SK-N-SH (cell line): ENCODE measurements around the gene IL11RA.

Experiments used
- CTCF ChIP-seq: fragments of 200-600 bp; sonication (generic); IDR thresholded peaks from 2 replicates; pipeline ENCODE4 v1.6.1; 2017; ENCODE audit warnings: antibody characterized with exemption, mild to moderate bottlenecking, moderate library complexity
- EP300 ChIP-seq, 2 experiments: IDR thresholded peaks; 2 replicates each; pipeline versions ENCODE4 v1.4.0 to v1.6.1; 2012; ENCODE audit warnings: borderline replicate concordance in 1 of 2, low read depth in 1 of 2, low read length in 1 of 2
- EZH2phosphoT487 ChIP-seq: fragments of 200-600 bp; sonication (generic); IDR thresholded peaks from 2 replicates; pipeline ENCODE4 v1.6.1; 2017; ENCODE audit warnings: low read depth, mixed run types, mild to moderate bottlenecking, antibody characterized with exemption, moderate library complexity, borderline replicate concordance
- MEF2A ChIP-seq: IDR thresholded peaks from 2 replicates; pipeline ENCODE4 v1.4.0; 2012; ENCODE audit warnings: low read depth, borderline replicate concordance
- MXI1 ChIP-seq: IDR thresholded peaks from 2 replicates; pipeline ENCODE4 v1.6.1; 2012; ENCODE audit warnings: mild to moderate bottlenecking, low read depth, low read length, improper control_type of control experiment
- POLR2AphosphoS5 ChIP-seq: IDR thresholded peaks from 2 replicates; pipeline ENCODE4 v1.6.1; 2012; ENCODE audit warnings: low read depth, low read length
- REST ChIP-seq: IDR thresholded peaks from 2 replicates; pipeline ENCODE4 v1.6.1; 2012; ENCODE audit warnings: mild to moderate bottlenecking, low read depth, low read length, moderate library complexity
- RFX5 ChIP-seq: IDR thresholded peaks from 2 replicates; pipeline ENCODE4 v1.6.1; 2012; ENCODE audit warnings: mild to moderate bottlenecking, improper control_type of control experiment, low read length
- USF2 ChIP-seq: fragments of 150-350 bp; IDR thresholded peaks from 2 replicates; pipeline ENCODE4 v1.6.1; 2017; ENCODE audit warnings: antibody characterized with exemption, low read length, low read depth, borderline replicate concordance

GRCh38 chr9:34651321-34651720 is 664 bp upstream of the IL11RA start:
- TF ChIP-seq MEF2A: no peak
- TF ChIP-seq CTCF: no peak
- TF ChIP-seq REST: no peak
- TF ChIP-seq EZH2phosphoT487: no peak
- TF ChIP-seq USF2: no peak
- TF ChIP-seq MXI1: no peak
- no peak for TF ChIP-seq POLR2AphosphoS5
- TF ChIP-seq EP300 (IDR thresholded peaks at IDR 0.05; ENCODE audit: borderline replicate concordance in 1 of 2, low read depth in 1 of 2, low read length in 1 of 2): no peak
- no peak for TF ChIP-seq RFX5
